ENCODE results near the gene DNAJC22.

Gene DNAJC22

GRCh38 chr12:49388682-49389386 lies 42.1 kb downstream of the DNAJC22 start:
- peaks cover 11% of the 10 kb centered on the region; the same call in 1 of the 2 replicates for H3K36me3 ChIP-seq (ENCODE audit: insufficient read depth, low read length)
- no peaks in the 10 kb centered on the region; the same call in 1 of the 2 replicates for H3F3A ChIP-seq (ENCODE audit: insufficient read depth, low read length)
- no peak overlapping the region for H2AFZ ChIP-seq (ENCODE audit: low read length)
- no peak for TF ChIP-seq EZH2 (IDR thresholded peaks at IDR 0.05; ENCODE audit: borderline replicate concordance, low read length)
- peak; percentile 51 for TF ChIP-seq CTCF (IDR thresholded peaks at IDR 0.05; ENCODE audit: low read length)
- no peaks in the 10 kb centered on the region for H3K27me3 ChIP-seq (ENCODE audit: insufficient read depth, low read length)
- H3K27ac ChIP-seq (ENCODE audit: low read depth, low read length, poor library complexity, severe bottlenecking): no peak overlapping the region
- H3K9ac ChIP-seq (ENCODE audit: low read length): no peak overlapping the region
- H3K4me3 ChIP-seq (ENCODE audit: low read depth, low read length, poor library complexity, severe bottlenecking): peak overlapping the region; percentile 11
- no peaks in the 10 kb centered on the region for H4K20me1 ChIP-seq (ENCODE audit: insufficient read depth, low read length)
- H3K9me2 ChIP-seq (ENCODE audit: low read depth, low read length): no peaks in the 10 kb centered on the region
- peak overlapping the region; percentile 18; the same call in 1 of the 2 replicates for H3K4me2 ChIP-seq (ENCODE audit: low read length)
- H3K9me3 ChIP-seq (ENCODE audit: low read length): no peaks in the 10 kb centered on the region
- peaks cover 29% of the 10 kb centered on the region for H3K79me2 ChIP-seq (ENCODE audit: insufficient read depth, low read length)
- H3K4me1 ChIP-seq (ENCODE audit: insufficient read depth, low read length, severe bottlenecking): peaks cover 5% of the 10 kb centered on the region

DNA sequence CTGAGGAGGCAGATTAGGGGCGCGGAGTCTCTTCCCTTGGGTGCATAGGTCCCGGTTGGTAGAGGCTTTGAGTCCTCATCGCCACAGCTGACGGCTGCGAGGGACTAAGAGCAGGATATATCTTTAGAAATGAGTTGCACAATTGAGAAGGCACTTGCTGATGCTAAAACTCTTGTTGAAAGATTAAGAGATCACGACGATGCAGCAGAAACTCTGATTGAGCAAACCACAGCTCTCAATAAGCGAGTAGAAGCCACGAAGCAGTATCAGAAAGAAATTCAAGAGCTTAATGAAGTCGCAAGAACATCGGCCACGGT lies 42.7 kb downstream of the DNAJC22 start:
- Histone ChIP-seq H3K4me2 (ENCODE audit: low read length) (peak overlapping the region; percentile 18; the same call in 1 of the 2 replicates), H2AFZ (ENCODE audit: low read length) (no peak overlapping the region), H3K9me2 (ENCODE audit: low read depth, low read length) (no peaks in the 10 kb centered on the region), H3K27me3 (ENCODE audit: insufficient read depth, low read length) (no peaks in the 10 kb centered on the region), H3K79me2 (ENCODE audit: insufficient read depth, low read length) (peaks cover 29% of the 10 kb centered on the region), H3K9ac (ENCODE audit: low read length) (no peak overlapping the region), H3K36me3 (ENCODE audit: insufficient read depth, low read length) (peaks cover 12% of the 10 kb centered on the region; the same call in 1 of the 2 replicates), H3K4me1 (ENCODE audit: insufficient read depth, low read length, severe bottlenecking) (peaks cover 5% of the 10 kb centered on the region), H3K4me3 (ENCODE audit: low read depth, low read length, poor library complexity, severe bottlenecking) (peak overlapping the region; percentile 11), H3K27ac (ENCODE audit: low read depth, low read length, poor library complexity, severe bottlenecking) (no peak overlapping the region), H3K9me3 (ENCODE audit: low read length) (no peaks in the 10 kb centered on the region), H3F3A (ENCODE audit: insufficient read depth, low read length) (no peaks in the 10 kb centered on the region; the same call in 1 of the 2 replicates), H4K20me1 (ENCODE audit: insufficient read depth, low read length) (no peaks in the 10 kb centered on the region)
- TF ChIP-seq CTCF (IDR thresholded peaks at IDR 0.05; ENCODE audit: low read length) (no peak), EZH2 (IDR thresholded peaks at IDR 0.05; ENCODE audit: borderline replicate concordance, low read length) (no peak)

- Histone ChIP-seq H3K27me3 (ENCODE audit: insufficient read depth, low read length) (no peaks in the 10 kb centered on the region), H3K9me2 (ENCODE audit: low read depth, low read length) (no peaks in the 10 kb centered on the region), H3K27ac (ENCODE audit: low read depth, low read length, poor library complexity, severe bottlenecking) (no peak overlapping the region), H3K4me2 (ENCODE audit: low read length) (no peak overlapping the region), H3K4me1 (ENCODE audit: insufficient read depth, low read length, severe bottlenecking) (no peaks in the 10 kb centered on the region), H3K9me3 (ENCODE audit: low read length) (no peaks in the 10 kb centered on the region), H3F3A (ENCODE audit: insufficient read depth, low read length) (no peaks in the 10 kb centered on the region; the same call in 1 of the 2 replicates), H3K36me3 (ENCODE audit: insufficient read depth, low read length) (peaks cover 7% of the 10 kb centered on the region; the same call in 1 of the 2 replicates), H3K9ac (ENCODE audit: low read length) (no peak overlapping the region), H2AFZ (ENCODE audit: low read length) (no peak overlapping the region), H3K4me3 (ENCODE audit: low read depth, low read length, poor library complexity, severe bottlenecking) (no peak overlapping the region), H4K20me1 (ENCODE audit: insufficient read depth, low read length) (no peaks in the 10 kb centered on the region), H3K79me2 (ENCODE audit: insufficient read depth, low read length) (peaks cover 28% of the 10 kb centered on the region)
- TF ChIP-seq EZH2 (IDR thresholded peaks at IDR 0.05; ENCODE audit: borderline replicate concordance, low read length) (no peak), CTCF (IDR thresholded peaks at IDR 0.05; ENCODE audit: low read length) (no peak)
These were observed 50.3 kb downstream of the DNAJC22 start for GRCh38 chr12:49397000-49397399.

Measured in OCI-LY1 (cell line).